Measurements from ENCODE around the gene TNFSF12.
"Not testable (repeated sequence)": the region's sequence is repeated elsewhere in the genome, so short reads cannot be mapped to it uniquely, and the experiment has no call there.

TNFSF12 gene

GRCh38 chr17:7592422-7593021 is 43.7 kb downstream of the TNFSF12 start:
- Histone ChIP-seq H3K4me3 (ENCODE audit: low read depth, low read length) (no peak overlapping the region), H3K36me3 (ENCODE audit: control insufficient read depth, insufficient read depth, low read length) (peaks cover 47% of the 10 kb centered on the region), H3K4me1 (ENCODE audit: control insufficient read depth, insufficient read depth, low read length) (peaks cover 8% of the 10 kb centered on the region), H3K9me3 (ENCODE audit: control insufficient read depth, insufficient read depth, low read length) (no peaks in the 10 kb centered on the region), H3K9ac (ENCODE audit: low read depth, low read length) (no peak overlapping the region), H3K27me3 (ENCODE audit: control insufficient read depth, insufficient read depth, low read length) (no peaks in the 10 kb centered on the region)

GRCh38 chr17:7593296-7593695 is 44.4 kb downstream of the TNFSF12 start:
- H3K9me3 ChIP-seq (ENCODE audit: control insufficient read depth, insufficient read depth, low read length) = no peaks in the 10 kb centered on the region
- no peak overlapping the region for H3K9ac ChIP-seq (ENCODE audit: low read depth, low read length)
- peaks cover 5% of the 10 kb centered on the region for H3K4me1 ChIP-seq (ENCODE audit: control insufficient read depth, insufficient read depth, low read length)
- H3K27me3 ChIP-seq (ENCODE audit: control insufficient read depth, insufficient read depth, low read length) = no peaks in the 10 kb centered on the region
- peaks cover 42% of the 10 kb centered on the region for H3K36me3 ChIP-seq (ENCODE audit: control insufficient read depth, insufficient read depth, low read length)
- no peak overlapping the region for H3K4me3 ChIP-seq (ENCODE audit: low read depth, low read length)

GRCh38 chr17:7597561-7597960 is 48.7 kb downstream of the TNFSF12 start:
- H3K9ac ChIP-seq (ENCODE audit: low read depth, low read length); H3K9me3 ChIP-seq (ENCODE audit: control insufficient read depth, insufficient read depth, low read length); H3K4me3 ChIP-seq (ENCODE audit: low read depth, low read length); H3K27me3 ChIP-seq (ENCODE audit: control insufficient read depth, insufficient read depth, low read length); H3K4me1 ChIP-seq (ENCODE audit: control insufficient read depth, insufficient read depth, low read length): not testable (repeated sequence)
- H3K36me3 ChIP-seq (ENCODE audit: control insufficient read depth, insufficient read depth, low read length) = peaks cover 36% of the 10 kb centered on the region

GRCh38 chr17:7606280-7606679 is 57.4 kb downstream of the TNFSF12 start:
- H3K9ac ChIP-seq (ENCODE audit: low read depth, low read length) = no peak overlapping the region
- H3K9me3 ChIP-seq (ENCODE audit: control insufficient read depth, insufficient read depth, low read length) = no peaks in the 10 kb centered on the region
- peaks cover 26% of the 10 kb centered on the region for H3K36me3 ChIP-seq (ENCODE audit: control insufficient read depth, insufficient read depth, low read length)
- no peak overlapping the region for H3K4me3 ChIP-seq (ENCODE audit: low read depth, low read length)
- no peaks in the 10 kb centered on the region for H3K27me3 ChIP-seq (ENCODE audit: control insufficient read depth, insufficient read depth, low read length)
- H3K4me1 ChIP-seq (ENCODE audit: control insufficient read depth, insufficient read depth, low read length) = no peaks in the 10 kb centered on the region

Measured in iPS-15b (cell line).